HG03095 (cell line): ENCODE measurements around the gene ASTN1.

Experiments
- ATAC-seq: cut with Tn5 transposase; IDR thresholded peaks from one replicate; pipeline ENCODE4 v1.9.1; 2021; ENCODE audit warnings: moderate library complexity; ENCODE audit not compliant: unreplicated experiment

The ASTN1 gene

DNA sequence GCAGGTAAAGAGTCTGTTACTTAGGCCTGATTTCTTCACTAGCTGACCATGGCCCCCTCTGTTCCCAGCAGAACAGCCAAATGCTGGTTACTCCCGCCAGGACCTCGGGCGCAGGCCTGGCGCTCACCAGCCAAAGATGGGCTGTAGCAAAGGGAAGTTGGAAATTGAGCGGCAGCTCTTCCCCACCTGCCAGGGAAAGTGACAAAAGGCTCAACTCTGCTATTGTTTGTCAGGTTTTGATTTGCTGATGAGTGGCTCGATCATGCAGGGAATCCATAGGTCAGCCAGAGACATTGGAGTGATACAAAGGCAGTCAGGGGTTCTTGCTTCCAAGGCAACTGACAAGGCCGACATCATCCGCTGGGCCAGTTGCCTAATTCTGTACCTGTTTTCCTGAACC is 120.1 kb downstream of the ASTN1 start:
- no peak for ATAC-seq

DNA sequence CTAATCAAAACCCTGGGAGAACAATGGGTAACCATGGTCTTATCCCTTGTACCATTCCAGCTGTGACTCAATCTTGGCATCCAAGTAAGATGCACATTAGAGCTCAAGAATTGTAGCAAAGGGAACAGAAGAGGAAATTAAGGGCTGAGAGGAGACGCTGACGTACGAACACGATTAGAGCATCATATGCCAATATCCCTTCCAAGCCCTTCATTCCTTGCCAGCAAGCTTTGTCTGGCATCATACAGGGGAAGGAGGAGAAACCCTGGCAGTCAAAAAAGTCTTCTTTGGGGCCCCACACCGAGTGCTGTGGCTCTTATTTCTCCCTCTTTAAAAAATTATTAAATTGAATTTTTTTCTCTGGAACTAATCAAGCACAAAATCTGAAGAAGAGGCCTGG is 120.9 kb downstream of the ASTN1 start:
- no peak for ATAC-seq

- ATAC-seq = no peak
These were observed 128.9 kb downstream of the ASTN1 start for GRCh38 chr1:177035586-177035985.

- ATAC-seq = no peak
These were observed 130.9 kb downstream of the ASTN1 start for GRCh38 chr1:177033628-177034027.

DNA sequence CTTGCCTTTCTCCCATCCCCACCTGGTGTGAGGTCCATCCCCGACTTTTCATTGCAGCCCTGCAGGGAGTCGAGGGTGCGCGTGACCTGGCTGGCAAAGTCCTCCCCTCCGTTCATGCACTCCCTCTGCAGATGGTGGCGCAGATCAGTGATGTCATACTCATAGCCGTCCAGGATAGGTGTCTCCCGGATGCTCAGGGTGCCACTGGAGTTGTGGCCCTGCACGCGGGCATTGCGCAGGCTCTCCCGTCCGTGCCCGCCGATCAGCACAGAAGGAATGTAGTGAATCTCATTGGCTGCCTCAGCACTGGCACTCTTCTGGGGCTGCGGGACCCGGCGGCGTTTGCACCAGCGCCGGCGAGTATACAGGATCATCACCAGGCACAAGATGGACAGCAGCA is 132.1 kb downstream of the ASTN1 start:
- ATAC-seq = no peak

DNA sequence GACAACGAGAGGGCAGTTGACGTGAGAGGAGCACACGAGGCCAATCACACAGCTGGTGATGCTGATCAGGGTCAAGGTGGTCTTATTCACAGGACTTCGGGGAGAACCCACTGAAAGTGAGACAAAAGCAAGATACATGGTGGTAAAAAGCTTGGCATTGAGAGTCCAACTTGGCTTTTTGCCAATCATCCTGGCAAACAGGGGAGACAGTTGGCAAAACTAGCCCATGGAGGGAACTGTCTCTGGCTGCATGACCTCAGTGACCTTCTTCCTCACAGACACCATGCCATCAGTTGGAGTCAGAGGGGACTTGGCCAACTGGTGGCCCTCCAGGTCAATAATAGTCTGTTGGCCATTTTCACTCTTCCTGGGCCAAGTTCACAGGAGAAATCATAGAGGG is 139.9 kb downstream of the ASTN1 start:
- ATAC-seq = no peak

DNA sequence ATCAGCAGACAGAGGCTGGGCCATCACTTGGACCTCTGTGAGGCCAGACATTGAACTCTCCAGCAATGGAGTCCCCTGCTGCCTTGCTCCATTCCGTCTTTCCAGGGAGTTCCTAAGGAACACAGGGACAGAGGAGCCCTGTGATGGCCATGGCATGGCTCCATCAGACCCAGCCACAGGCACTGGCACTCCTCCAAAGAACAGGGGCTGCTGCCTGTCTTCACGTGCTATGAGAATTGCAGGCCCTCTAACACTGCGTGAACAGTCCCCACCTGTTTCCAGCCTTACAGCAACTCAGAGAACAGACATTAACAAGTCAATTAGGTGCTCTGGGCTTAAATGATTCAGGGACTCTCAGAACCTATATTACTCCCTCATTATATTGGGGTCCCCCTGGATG is 140.8 kb downstream of the ASTN1 start:
- ATAC-seq = no peak

DNA sequence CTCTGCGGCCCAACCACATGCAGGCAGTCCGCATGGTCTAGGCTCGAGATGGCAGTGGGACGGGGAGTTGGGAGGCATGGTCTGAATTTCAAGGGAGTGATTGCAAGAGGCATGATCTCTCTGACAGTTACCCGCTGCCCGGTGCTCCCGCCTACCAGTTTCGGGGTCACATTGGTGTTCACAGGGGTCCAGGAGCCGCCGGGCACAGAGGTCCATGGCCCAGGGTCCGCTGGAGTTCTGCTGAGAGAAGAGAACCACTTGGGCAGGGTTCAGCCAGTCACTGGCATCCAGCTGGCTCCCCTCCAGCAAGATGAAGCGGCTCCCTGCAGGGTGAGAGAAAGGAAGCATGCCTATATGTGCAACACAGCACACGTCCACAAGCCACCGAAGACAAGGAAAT is 141.3 kb downstream of the ASTN1 start:
- ATAC-seq = no peak

- ATAC-seq = no peak
These were observed 142.8 kb downstream of the ASTN1 start for GRCh38 chr1:177021687-177022086.

GRCh38 chr1:177020851-177021589 is 143.5 kb downstream of the ASTN1 start:
- ATAC-seq = no peak

GRCh38 chr1:177017287-177017852 is 147.1 kb downstream of the ASTN1 start:
- no peak for ATAC-seq

DNA sequence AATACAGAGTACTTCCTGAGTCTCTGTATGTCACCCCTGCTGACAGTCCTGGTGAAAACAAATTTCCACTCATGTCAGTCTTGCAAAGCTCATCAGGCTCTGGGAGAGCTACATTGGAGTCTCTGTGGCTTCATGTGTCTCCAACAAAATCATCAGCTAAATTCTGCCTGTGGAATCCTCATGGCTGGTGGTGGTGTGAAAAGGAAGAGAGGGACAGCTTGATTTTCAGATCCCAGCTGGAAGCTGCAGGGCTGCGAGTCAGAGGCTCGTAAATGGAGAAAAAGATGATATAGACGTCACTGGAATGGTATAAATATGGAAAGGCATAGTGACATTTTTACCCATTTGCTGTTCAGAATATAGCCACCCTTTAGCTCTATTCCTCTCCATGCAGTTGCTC is 150.2 kb downstream of the ASTN1 start:
- no peak for ATAC-seq

DNA sequence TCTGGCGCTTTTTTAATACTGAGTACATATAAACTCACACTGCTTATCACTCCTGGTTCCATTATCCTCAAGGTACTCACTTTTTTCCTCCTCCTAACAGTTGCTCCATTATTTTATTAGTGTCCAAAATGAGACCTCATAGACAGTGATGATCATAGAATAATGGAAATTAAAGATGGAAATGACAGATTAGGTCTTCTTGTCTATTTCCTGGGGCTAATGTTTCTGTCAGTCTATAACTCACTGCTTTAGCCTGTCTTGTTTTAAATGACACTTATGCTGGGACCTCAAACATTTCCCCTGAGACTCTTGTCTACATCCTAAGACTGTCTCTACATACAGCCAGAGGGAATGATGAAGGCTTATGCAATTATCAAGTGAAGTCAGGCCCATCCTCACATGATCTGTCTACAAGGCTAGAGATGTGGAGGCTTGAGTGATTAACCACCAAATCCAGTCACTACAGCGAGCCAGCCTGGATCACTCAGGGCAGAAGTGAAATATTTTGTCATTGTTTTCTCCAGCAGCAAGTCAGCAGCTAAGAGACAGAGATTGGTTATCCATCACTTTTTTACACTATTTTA is 152.1 kb downstream of the ASTN1 start:
- ATAC-seq = no peak

- no peak for ATAC-seq
These were observed 153.0 kb downstream of the ASTN1 start for GRCh38 chr1:177011508-177011907.

DNA sequence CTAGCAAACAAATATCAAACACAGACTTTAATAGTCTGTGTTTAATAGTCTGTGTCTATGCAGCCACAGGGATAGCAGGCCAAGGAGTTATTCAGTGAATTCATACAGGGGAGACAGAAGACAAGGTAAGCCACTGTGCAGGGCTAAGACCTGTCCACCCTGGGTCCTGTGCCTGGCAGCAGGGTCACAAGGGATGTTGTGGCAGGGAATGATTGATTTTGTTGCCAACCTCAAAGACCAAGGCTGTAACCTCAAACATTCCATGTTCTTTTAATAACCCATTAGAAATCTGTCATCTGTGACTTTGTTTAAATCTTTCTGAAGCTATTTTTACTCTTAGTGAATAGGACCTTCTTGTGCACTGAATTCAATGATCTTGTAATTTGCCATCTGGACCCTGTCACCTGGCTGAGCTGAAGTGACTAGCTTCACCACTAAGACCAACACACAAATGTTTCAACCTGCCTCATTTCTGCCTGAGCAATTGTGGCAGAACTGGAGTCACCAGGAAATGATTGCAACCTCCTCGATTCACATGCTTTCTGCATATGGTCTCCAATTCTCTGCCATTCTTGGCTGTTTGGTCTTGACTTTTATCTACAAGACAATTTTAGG is 154.2 kb downstream of the ASTN1 start:
- no peak for ATAC-seq

- no peak for ATAC-seq
These were observed 155.9 kb downstream of the ASTN1 start for GRCh38 chr1:177008653-177009052.

DNA sequence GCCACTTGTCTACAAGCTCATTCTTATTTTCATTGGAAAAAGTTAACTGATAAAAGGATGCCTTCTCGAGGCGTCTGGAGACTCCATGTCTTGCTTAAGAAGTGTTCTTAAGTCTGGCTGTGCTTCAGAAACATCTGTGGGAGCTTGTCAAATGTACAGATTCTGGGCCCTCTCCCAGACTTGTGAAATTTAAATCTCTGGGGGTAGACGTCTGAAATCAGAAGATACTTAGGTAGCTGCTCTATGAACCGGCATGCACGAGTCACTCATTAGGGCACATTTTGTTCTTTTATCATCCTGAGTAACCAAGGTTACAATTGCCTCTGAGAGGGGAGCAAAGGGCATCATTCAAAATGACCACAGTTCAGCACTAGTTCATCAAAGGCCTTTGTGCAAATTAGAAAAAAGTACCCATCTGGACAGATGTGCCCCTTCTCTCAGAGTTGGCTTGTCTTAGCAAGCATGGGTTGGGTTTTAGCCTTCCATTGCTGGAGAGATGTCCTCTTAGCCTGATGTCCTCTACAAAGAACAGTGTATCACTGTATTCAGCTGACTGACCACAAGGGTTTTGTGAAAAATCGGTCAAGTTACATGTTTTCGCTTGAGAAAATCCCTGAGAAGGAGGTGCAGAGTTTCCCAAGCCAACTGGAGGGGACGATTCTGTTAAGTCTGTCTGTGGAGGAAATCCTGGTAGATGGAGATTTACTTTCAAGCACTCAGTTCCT is 156.9 kb downstream of the ASTN1 start:
- ATAC-seq = no peak

GRCh38 chr1:177002891-177003290 is 161.6 kb downstream of the ASTN1 start:
- ATAC-seq = no peak

GRCh38 chr1:177001556-177001955 is 163.0 kb downstream of the ASTN1 start:
- no peak for ATAC-seq

DNA sequence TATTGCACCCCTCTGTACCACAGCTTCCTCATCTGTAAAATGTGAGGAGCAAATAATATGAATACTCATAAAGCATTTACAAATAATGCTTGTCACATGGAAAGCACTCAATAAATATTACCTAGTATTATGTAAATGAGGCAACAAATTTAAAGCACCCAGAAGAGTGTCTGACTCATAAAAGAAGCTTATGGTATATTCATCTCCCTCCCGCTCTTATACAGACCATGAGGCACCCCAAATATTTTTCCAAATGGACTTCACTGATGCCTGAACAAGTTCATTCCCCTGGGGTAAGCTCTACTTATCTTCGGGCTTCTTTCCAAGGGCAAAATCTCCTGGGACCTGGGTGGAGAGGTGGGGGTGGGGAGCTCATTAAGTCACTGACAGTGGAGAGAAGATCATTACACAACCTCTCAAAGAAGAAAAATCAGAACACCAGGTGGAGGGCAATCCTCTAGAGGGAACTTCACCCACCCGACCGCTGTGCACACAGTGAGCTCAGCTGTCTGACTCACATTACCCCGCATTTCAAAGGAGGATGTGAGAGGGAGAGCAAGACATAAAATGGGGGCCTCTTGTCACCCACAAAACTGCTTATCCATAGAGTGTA is 166.2 kb downstream of the ASTN1 start:
- no peak for ATAC-seq

DNA sequence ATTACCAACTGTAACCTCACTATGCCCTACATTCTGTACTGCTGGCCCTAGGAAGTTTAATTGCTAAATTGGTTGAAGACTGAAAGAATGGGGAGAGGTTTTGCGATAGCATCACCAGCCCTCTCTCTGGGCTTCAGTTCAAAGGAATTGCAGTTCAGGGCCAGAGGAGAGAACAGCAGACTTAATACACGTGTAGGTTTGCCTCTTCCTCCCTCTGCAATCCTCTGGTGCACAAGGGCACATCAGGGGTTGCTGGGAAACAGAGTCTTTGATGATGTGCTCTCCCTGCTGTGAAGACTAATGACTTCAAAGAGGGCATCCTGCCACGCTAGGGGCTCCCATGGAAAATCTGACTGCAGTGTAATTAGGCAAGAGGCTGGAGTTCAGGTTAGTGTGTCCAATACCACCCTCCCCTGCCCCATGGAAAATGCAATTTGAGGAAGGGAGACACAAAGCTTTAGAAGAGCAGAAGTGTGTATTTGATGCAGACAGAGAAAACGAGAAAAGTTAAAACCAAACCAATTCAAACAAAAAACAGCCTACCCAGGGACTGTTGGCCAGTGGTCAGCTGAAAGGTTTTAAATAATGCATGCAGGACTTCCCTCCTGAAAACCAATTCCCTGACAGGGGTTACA is 167.9 kb downstream of the ASTN1 start:
- ATAC-seq = no peak
